ENCODE results near the gene HOTAIR.

HOTAIR gene

GRCh38 chr12:53974084-53975063 lies at the start of gene HOTAIR:
TSS of gene HOTAIR (minus strand) at chr12:53974954.
- peak; percentile 65 for DNase-seq (ENCODE audit: low spot score)

- DNase-seq (ENCODE audit: low spot score): no peak
Observed at GRCh38 chr12:54024127-54024526, 49.4 kb upstream of the HOTAIR start.

- DNase-seq (ENCODE audit: low spot score): no peak
Observed at GRCh38 chr12:54022960-54023884, 48.5 kb upstream of the HOTAIR start.

GRCh38 chr12:54021432-54022013 lies 46.8 kb upstream of the HOTAIR start:
- DNase-seq (ENCODE audit: low spot score): peak; percentile 68

GRCh38 chr12:54020591-54021405 lies 46.0 kb upstream of the HOTAIR start:
- DNase-seq (ENCODE audit: low spot score): no peak

GRCh38 chr12:54019924-54020590 lies 45.3 kb upstream of the HOTAIR start:
- DNase-seq (ENCODE audit: low spot score): no peak

GRCh38 chr12:54019091-54019811 lies 44.5 kb upstream of the HOTAIR start:
- no peak for DNase-seq (ENCODE audit: low spot score)

- DNase-seq (ENCODE audit: low spot score): no peak
Observed at GRCh38 chr12:54018468-54018984, 43.8 kb upstream of the HOTAIR start.

GRCh38 chr12:54017878-54018467 lies 43.2 kb upstream of the HOTAIR start:
- peak; percentile 86 for DNase-seq (ENCODE audit: low spot score)

GRCh38 chr12:54017027-54017788 lies 42.5 kb upstream of the HOTAIR start:
- DNase-seq (ENCODE audit: low spot score): peak; percentile 83

- DNase-seq (ENCODE audit: low spot score): peak; percentile 87
Observed at GRCh38 chr12:54016478-54016964, 41.8 kb upstream of the HOTAIR start.

GRCh38 chr12:54016051-54016450 lies 41.3 kb upstream of the HOTAIR start:
- DNase-seq (ENCODE audit: low spot score): no peak

- no peak for DNase-seq (ENCODE audit: low spot score)
Observed at GRCh38 chr12:54015018-54015931, 40.5 kb upstream of the HOTAIR start.

- DNase-seq (ENCODE audit: low spot score): no peak
Observed at GRCh38 chr12:54014377-54015017, 39.7 kb upstream of the HOTAIR start.

GRCh38 chr12:54012631-54013409 lies 38.1 kb upstream of the HOTAIR start:
- DNase-seq (ENCODE audit: low spot score): no peak

Measured in SW480 (cell line).